Renal cortical epithelial cell (primary cell): Measurements from ENCODE around the gene SNX33. TPM values are rescaled to one million over a fixed set of nuclear protein-coding genes. Genes with fewer than 3 reads are reported as not detected.
"Not testable (repeated sequence)": the region's sequence is repeated elsewhere in the genome, so short reads cannot be mapped to it uniquely, and the experiment has no call there.

Experiments
- DNase-seq: peaks from one replicate; pipeline ENCODE4 v3.0.0-alpha.2; 2011; ENCODE audit warnings: low read depth
- total RNA-seq: library from RNA; depleted of rRNA; stranded (reverse); fragments of >200 nt; gene quantifications from 2 replicates; pipeline ENCODE4 v1.2.3, GENCODE V29; 2014

The SNX33 gene
- total RNA-seq, 1 donor from 2014 or later, result 21.6 TPM

GRCh38 chr15:75683646-75684312 lies 36.1 kb downstream of the SNX33 start:
- DNase-seq, result not testable (repeated sequence)

- no peak for DNase-seq
Observed at GRCh38 chr15:75684648-75685047, 36.9 kb downstream of the SNX33 start.

- DNase-seq, result no peak
Observed at GRCh38 chr15:75685195-75685594, 37.5 kb downstream of the SNX33 start.

GRCh38 chr15:75686212-75686642 lies 38.5 kb downstream of the SNX33 start:
- DNase-seq, result peak; percentile 26

GRCh38 chr15:75687486-75688277 lies 40.0 kb downstream of the SNX33 start:
- DNase-seq, result no peak

GRCh38 chr15:75688278-75688557 lies 40.5 kb downstream of the SNX33 start:
- DNase-seq, result no peak

- no peak for DNase-seq
Observed at GRCh38 chr15:75688831-75689230, 41.1 kb downstream of the SNX33 start.

GRCh38 chr15:75689429-75689828 lies 41.7 kb downstream of the SNX33 start:
- DNase-seq, result not testable (repeated sequence)

GRCh38 chr15:75692311-75692710 lies 44.6 kb downstream of the SNX33 start:
- not testable (repeated sequence) for DNase-seq

GRCh38 chr15:75693028-75693427 lies 45.3 kb downstream of the SNX33 start:
- not testable (repeated sequence) for DNase-seq

- no peak for DNase-seq
Observed at GRCh38 chr15:75693501-75694240, 46.0 kb downstream of the SNX33 start.

- peak; percentile 79 for DNase-seq
Observed at GRCh38 chr15:75694241-75695182, 46.8 kb downstream of the SNX33 start.

GRCh38 chr15:75695220-75695619 lies 47.5 kb downstream of the SNX33 start:
- no peak for DNase-seq

GRCh38 chr15:75695634-75696310 lies 48.1 kb downstream of the SNX33 start:
- DNase-seq, result no peak

GRCh38 chr15:75696311-75696720 lies 48.6 kb downstream of the SNX33 start:
- DNase-seq, result no peak

GRCh38 chr15:75696854-75697259 lies 49.1 kb downstream of the SNX33 start:
- DNase-seq, result no peak

GRCh38 chr15:75697523-75697922 lies 49.8 kb downstream of the SNX33 start:
- no peak for DNase-seq

GRCh38 chr15:75697974-75698747 lies 50.4 kb downstream of the SNX33 start:
- DNase-seq, result not testable (repeated sequence)

- DNase-seq, result not testable (repeated sequence)
Observed at GRCh38 chr15:75699517-75699916, 51.8 kb downstream of the SNX33 start.
